LNCaP clone FGC (cell line): ENCODE measurements around the gene HAUS3.

Experiments used
- DNase-seq: peaks from one replicate; pipeline ENCODE4 v3.0.0-alpha.2; 2011; ENCODE audit warnings: low read depth
- H3K4me3 ChIP-seq: 2 replicates; pipeline ENCODE4 v1.5.1; 2011; ENCODE audit warnings: mild to moderate bottlenecking, low read depth, low read length, control low read depth
- TF ChIP-seq, protein P1 (sequence below): IDR thresholded peaks from 2 replicates; pipeline ENCODE4 v1.5.1; 2012; ENCODE audit warnings: mild to moderate bottlenecking; ENCODE audit not compliant: control insufficient read depth, insufficient read depth; ENCODE audit errors: extremely low read depth

The HAUS3 gene

DNA sequence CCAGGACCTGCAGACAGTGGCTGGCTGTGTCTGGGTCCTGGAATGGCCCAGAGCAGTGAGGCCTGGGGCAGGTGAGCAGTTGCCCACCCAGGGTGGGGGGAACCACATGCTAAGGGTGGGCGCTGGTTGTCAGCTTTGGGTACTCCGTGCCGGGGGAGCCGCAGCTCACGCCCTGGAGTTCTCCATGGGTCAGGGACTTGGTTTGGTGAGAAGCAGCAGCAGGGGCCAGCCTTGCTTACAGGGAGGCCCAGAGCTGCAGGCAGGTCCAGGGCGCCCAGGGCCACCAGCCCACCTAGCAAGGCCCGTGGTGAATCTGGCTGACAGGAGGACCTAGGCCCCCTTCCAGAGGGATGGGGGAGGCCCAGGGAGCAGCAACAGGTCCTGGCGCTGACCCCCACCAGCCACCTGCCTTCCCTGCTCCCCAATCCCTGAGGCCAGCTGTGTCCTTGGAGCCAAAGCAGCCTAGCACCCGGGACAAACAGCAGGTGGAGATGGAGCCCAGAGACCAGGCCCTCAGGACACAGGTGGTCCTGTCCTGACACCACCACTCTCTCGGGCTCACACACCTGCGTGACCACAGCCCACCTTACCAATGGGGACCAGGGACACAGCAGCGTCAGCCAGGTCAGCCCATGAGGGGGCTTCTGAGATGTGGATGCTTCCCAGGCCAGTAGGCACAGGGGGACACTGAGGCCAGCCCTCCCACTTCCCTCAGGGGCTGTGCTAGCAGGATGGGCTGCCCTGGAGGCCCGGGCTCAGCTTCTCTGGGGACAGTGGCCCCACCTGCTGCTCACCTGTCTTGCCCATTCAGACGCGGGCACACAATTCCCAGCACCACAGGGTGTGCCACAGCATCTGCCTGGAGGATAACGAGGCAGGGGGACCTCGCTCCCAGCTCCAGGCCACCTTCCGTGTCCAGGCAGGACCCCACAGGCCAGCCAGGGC, 16.4 kb upstream of the HAUS3 start:
- TF ChIP-seq, protein P1, sequence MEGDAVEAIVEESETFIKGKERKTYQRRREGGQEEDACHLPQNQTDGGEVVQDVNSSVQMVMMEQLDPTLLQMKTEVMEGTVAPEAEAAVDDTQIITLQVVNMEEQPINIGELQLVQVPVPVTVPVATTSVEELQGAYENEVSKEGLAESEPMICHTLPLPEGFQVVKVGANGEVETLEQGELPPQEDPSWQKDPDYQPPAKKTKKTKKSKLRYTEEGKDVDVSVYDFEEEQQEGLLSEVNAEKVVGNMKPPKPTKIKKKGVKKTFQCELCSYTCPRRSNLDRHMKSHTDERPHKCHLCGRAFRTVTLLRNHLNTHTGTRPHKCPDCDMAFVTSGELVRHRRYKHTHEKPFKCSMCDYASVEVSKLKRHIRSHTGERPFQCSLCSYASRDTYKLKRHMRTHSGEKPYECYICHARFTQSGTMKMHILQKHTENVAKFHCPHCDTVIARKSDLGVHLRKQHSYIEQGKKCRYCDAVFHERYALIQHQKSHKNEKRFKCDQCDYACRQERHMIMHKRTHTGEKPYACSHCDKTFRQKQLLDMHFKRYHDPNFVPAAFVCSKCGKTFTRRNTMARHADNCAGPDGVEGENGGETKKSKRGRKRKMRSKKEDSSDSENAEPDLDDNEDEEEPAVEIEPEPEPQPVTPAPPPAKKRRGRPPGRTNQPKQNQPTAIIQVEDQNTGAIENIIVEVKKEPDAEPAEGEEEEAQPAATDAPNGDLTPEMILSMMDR = no peak
- no peak for DNase-seq
- no peak overlapping the region for H3K4me3 ChIP-seq

GRCh38 chr4:2257361-2258081, 15.6 kb upstream of the HAUS3 start:
- no peak for DNase-seq

GRCh38 chr4:2256781-2257191, 14.9 kb upstream of the HAUS3 start:
- DNase-seq = no peak
- H3K4me3 ChIP-seq = no peak overlapping the region
- TF ChIP-seq, protein P1 = no peak

More at GRCh38 chr4:2257361-2258081, 15.6 kb upstream of the HAUS3 start:
- TF ChIP-seq, protein P1 = no peak
- H3K4me3 ChIP-seq = no peak overlapping the region

DNA sequence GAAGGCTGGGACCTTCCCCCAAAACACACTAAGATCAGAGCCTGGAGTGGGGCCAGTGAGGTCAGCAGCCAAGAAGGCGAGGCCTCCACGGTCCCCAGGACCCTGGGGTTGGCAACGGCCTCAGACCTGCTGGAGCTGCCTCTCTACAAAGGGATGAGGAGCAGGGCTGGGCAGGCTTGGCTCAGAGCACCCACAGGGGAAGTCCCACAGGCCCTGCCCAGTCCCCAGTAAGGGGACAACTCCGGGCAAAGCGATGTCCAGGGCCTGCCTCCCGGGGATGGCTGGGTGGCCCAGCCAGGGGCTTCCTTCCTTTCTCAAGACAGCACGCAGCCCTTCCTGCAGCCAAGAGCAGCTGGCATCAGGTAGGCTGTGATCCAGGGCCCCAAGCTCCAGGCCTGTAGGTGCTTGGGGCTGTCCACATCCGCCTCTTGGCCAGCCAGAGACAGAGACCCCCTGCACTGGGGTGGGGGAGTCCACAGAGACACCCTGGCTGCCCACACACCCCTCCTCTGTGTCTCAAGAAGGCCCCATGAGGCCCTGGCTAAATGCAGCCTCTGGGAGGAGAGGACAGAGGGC, 14.3 kb upstream of the HAUS3 start:
- DNase-seq = no peak
- TF ChIP-seq, protein P1 = no peak
- no peak overlapping the region for H3K4me3 ChIP-seq

DNA sequence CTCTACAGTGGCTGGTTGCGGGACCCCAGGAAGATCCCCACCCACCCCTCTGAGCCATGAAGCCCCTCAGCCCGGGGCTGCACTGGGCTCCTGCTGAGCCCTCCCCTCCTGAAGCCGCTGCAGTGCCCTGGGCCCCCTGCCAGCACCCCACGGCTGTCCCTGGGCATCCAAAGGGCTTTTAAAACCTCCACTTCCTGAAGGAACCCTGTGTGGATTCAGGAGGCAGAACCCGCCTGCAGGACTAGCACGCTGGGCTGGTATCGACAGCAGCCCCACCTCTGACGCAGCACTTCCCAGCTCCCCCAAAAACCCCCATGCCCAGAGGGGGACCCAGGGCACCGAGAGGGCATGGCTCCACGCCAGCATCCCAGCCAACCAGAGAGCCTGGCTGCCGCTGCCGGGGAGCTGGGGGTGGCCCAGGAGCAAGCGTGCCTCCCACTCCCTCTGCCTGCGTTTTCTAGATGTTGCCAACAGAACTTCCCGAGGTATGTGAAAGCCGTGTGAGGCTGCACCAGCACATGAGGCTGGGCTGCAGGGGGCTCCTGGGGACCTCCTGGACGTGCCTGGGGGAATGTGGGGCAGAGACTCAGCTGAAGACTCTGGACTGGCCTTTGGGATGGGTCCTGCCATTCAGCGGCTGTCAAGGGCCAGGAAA, 13.7 kb upstream of the HAUS3 start:
- H3K4me3 ChIP-seq = no peak overlapping the region
- DNase-seq = no peak
- TF ChIP-seq, protein P1 = no peak

DNA sequence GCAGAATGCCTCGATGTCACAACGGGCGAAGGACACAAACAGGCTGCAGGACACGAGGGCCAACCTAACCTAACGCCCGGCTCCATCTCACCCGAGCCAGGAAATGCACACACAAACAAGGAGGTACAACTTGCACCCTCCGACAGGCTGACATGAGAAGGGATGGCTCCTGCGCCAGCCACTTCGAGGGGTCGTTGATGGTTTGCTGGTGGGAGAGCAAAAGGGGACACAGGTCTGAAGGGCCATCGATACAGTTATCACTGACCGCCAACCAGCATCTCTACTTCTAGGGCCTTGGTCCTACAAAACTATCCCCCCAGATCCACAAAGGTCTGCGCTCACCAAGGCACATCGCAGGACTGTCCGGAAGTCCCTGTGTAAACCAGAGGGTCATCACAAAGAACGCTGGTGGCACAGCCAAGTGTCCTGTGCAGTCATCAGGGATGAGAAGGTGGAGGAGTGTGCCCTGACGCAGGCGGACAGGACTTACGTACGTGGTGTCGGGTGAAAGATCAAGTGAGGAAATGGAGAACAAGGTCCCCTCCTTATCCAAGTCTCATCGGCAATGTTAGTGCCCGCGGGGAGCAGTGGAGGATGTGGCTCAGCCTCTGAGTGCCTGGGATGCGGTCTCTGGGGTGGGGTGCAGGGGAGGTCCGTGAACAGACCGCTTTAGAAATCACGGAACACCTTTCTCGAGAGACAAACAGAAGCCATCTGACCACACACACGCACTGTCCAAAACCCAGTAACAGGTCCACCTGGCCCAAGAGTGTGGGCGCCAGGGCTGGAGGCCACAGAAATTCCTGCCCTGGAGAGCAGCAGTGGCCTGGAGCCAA, 13.0 kb upstream of the HAUS3 start:
- DNase-seq = no peak
- no peak overlapping the region for H3K4me3 ChIP-seq

More for the DNA sequence above, 13.0 kb upstream of the HAUS3 start:
- TF ChIP-seq, protein P1 = no peak
